ENCODE results near the gene YOD1.

Gene YOD1

GRCh38 chr1:207072233-207072632 lies 21.2 kb upstream of the YOD1 start:
- no peak for DNase-seq

- no peak for DNase-seq
Measured at GRCh38 chr1:207071426-207071825, 20.4 kb upstream of the YOD1 start.

GRCh38 chr1:207070811-207071210 lies 19.8 kb upstream of the YOD1 start:
- DNase-seq, result no peak

- no peak for DNase-seq
Measured at GRCh38 chr1:207069858-207070506, 19.0 kb upstream of the YOD1 start.

DNA sequence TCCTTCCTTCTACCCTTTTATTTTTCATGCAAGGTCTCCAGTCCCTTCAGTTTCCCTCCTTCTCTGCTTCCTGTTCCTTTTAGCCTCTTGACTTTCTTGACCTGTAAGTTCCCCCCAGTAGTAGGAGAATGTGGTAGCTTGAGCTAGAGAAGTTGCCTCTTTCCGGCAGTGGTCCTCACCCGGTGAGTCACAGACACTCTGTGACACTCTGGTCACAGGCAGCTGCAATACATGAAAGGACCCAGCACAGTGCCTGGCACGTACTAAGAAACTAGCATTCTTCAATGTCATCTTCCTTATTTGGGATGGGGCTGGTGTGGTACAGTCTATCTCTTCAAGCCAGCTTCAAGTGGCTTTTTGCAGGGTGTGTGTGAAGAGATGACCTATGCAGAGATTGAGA lies 18.1 kb upstream of the YOD1 start:
- no peak for DNase-seq

- no peak for DNase-seq
Measured at GRCh38 chr1:207067665-207068064, 16.7 kb upstream of the YOD1 start.

DNA sequence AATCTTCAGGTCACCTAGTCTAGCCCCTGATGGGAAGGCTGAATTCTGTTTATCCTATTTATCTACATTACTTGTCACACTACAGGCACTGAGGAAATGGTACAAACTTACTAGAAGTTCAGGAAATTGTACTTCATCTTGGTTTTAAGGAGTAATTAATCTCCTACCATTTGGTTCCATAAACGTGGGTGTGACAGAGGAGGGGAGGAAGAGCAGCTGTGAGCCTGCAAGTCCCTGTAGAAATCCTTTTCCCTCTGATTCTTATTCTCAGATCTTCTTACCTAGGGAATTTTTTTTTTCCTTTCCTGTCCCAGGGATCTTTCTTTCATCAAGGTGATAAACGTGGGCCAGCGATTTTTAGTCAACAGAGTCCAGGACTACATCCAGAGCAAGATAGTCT lies 16.2 kb upstream of the YOD1 start:
- DNase-seq, result no peak

DNA sequence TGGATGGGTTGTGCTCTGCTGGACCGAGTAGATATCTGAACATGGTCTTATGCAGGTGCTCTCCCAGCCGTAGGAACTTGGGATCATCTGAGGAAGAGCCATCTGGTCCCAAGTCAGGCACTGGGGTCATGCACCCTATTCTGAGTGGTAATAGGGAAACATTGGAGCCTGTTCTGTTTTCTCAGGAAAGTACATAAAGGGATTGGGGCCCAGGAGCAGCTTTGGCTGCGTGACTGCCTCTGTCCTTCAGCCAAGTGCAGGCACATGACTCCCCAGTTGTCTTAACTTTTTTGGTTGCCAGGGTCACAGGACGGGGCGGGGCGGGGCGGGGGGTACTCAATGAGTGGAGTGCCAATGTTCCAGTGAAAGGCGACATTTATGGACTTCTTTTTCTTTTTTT lies 13.6 kb upstream of the YOD1 start:
- DNase-seq, result no peak

DNA sequence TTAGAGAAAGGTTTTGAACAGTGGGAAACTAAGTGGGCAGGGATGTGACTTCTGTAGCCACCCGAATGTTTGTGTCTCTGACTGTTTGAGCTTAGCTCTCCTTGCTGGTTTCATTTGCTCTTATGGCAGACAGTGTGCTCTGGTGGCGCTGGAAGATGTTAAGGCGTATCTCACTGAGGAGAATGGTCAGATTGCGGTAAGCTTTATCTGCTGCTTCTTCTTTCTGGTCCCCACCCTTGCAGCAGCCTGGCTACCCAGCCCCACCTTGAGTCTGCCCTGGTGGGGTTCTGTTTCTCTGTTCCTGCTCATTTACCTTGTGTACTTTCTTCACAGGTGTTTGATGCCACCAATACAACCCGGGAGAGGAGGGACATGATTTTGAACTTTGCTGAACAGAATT lies 12.0 kb upstream of the YOD1 start:
- DNase-seq, result no peak

DNA sequence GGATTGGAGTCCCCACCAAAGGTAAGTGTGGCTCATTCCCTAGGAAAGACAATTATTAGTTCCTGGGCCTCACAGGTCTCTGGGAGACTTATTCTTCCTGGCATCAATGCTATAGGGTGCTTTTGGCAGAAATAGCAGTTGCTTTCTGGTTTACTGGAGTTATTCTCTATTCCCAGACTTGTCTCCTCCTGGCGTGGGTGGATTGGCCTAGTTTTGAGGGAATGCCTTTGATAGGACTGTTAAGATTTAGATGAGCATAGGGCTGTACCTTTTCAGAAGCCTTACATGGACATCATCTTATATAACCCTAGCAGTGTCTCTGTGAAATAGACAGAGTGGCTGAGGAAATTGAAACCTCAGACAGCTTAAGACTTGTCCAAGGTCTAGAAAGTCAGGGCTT lies 11.1 kb upstream of the YOD1 start:
- no peak for DNase-seq

GRCh38 chr1:207060596-207060995 lies 9.6 kb upstream of the YOD1 start:
- DNase-seq, result no peak

- DNase-seq, result no peak
Measured at GRCh38 chr1:207059881-207060280, 8.9 kb upstream of the YOD1 start.

DNA sequence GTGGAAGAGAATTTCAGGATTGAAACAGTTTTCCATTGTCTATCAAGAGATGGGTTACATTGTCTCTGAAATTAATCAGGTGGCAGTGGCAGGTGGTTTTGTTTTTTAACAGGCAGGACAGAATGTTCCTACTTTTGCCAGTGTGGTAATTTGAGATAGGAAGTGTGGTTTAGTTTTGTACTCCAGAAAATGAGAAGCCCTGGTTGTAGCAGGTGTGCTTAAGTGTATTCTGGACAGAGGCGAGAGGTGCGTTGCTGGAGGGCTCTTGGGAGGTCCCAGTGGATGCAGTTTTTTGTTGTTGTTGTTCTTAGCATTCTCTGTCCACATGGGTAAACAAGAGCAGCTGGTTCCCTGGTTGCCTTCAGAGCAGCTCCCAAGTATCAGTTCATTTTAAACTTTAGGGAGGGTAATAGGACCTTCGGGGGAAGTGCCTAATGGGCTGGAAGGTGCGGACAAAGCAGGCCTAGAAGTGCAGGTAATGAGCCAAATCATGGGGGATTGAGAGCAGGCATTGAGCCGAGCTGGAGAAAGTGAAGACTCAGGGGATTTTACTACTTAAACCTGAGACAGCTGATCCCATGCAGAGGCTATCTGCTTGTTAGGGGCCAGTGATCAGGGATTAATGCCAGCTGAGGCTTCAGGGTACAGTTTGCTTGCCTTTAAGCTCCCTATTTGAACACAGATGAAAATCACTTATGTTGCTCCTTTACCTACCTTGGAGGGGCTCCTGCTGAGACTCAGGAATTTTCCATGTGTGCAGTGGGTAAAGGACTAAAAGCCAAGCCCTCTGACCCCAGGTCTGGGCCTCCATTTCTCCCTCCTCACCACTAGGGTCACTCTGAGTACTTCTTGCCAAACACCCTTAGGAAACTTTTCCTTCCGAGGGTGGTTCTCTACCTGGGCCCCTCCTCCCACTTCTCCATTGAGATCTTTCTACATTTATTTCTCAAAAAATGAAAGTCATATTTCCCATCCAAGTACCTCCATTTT lies 8.2 kb upstream of the YOD1 start:
- peak; percentile 36 for DNase-seq

GRCh38 chr1:207058252-207058651 lies 7.2 kb upstream of the YOD1 start:
- DNase-seq, result no peak

GRCh38 chr1:207056673-207057072 lies 5.7 kb upstream of the YOD1 start:
- no peak for DNase-seq

DNA sequence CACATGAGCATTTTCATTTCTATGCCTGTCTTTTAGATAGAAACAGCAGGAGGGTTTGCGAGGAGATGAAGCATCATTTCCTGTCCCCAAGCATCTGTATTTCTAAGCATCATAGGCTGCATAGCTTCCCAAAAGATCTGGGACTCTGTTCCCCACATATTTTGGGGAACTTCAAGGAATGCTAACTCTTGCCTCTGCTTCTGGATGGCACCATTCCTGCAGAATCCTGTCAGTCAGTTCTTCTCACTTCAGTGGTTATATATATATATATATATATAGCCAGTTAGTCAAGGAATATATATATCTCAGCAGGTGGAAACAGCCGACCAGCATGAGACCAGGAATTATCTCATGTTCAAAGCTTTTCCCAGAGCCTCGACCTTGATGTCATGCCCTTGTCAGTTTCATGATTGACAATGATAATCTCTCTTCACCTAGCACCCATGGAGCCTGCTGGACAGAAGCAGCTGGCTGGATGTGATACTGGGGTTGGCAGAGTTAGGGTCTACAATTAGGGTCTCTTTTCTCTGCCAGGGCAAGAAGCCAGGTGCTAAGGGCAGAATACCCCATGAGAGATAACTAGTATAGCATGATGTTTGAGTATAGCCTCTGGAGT lies 4.5 kb upstream of the YOD1 start:
- no peak for DNase-seq

DNA sequence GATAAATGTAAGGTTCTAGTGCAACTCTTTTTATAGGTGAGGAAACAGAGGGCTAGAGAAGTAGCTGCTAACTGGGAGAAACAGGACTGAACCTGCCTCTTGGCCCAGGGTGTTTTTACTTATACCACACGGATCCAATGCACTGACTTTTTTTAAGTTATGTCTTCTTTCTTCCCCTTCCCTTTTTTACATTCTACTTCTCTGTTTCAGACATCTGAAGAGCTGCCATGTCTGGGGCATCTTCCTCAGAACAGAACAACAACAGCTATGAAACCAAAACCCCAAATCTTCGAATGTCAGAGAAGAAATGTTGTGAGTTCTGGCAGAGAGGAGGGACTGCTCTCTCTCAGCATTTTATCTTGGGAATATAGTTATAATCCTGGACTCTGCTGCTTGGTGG lies 3.5 kb upstream of the YOD1 start:
- no peak for DNase-seq

GRCh38 chr1:207052911-207053769 lies 2.1 kb upstream of the YOD1 start, which contains the start of gene PFKFB2:
TSS of gene PFKFB2 (plus strand) at chr1:207053275. CDS start at chr1:207054718, 1,443 bp downstream.
- peak; percentile 99 for DNase-seq

DNA sequence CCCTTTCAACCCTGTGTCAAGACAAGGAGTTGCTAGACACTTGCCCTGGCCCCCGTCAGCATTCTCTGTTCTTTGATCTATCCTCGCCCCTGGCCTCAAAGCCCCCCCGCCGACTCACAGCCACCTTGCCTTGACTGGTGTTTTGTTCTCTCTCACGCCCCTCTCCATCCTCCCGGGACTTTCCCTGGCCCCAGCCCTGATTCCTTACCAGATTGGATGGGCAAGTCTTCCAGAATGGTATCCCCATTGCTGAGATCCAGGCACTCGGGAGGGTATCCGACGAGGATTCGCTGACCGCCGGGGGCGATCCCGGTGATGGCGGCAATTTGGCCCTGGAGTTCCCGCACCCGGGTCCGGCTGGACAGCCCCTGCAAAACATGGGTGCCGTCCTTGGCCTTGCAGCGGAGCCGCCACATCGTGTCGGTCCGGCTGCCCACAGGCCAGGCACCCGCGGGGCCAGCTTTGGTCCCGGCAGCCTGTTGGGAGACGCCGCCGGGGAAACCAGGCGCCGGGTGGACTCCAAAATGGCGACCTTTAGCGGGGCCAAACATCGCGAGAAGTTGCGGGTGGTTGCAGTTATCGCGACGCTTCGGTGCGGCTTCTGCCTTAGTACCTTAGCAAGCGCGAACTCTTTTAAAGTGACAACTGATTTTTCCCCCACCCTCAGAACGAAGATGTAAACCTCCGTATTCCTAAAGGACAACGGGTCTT lies 373 bp downstream of the YOD1 start:
- DNase-seq, result peak; percentile 84

- DNase-seq, result peak; percentile 18
Measured at GRCh38 chr1:207049974-207050391, 1.0 kb downstream of the YOD1 start.

GRCh38 chr1:207049514-207049913 lies 1.5 kb downstream of the YOD1 start:
- DNase-seq, result no peak

- no peak for DNase-seq
Measured at GRCh38 chr1:207049054-207049453, 2.0 kb downstream of the YOD1 start.
